ENCODE data around the gene PIGU.
"Not testable (repeated sequence)": the region's sequence is repeated elsewhere in the genome, so short reads cannot be mapped to it uniquely, and the experiment has no call there.

- TF ChIP-seq POLR2A, CTCF (IDR thresholded peaks at IDR 0.05): not testable (repeated sequence)
Observed at GRCh38 chr20:34519841-34520240, 157.1 kb downstream of the PIGU start.
